NB4 (cell line): ENCODE results near the gene PCDHA10.
"Not testable (repeated sequence)": the region's sequence is repeated elsewhere in the genome, so short reads cannot be mapped to it uniquely, and the experiment has no call there.

ENCODE experiments used
- MAX ChIP-seq: IDR thresholded peaks from 2 replicates; pipeline ENCODE4 v1.6.1; 2011; ENCODE audit warnings: low read depth, low read length
- POLR2A ChIP-seq: IDR thresholded peaks from 2 replicates; pipeline ENCODE4 v1.6.1; 2011; ENCODE audit warnings: mild to moderate bottlenecking; ENCODE audit not compliant: insufficient read length; ENCODE audit errors: extremely low read depth

GRCh38 chr5:140829511-140830501 is 25.9 kb upstream of the PCDHA10 start:
- TF ChIP-seq MAX, POLR2A: not testable (repeated sequence)
